HL-60/S4 treated with phorbol 12-myristate 13-acetate at 8.2 ng/mL for 4 days and 3 days (cell line): ENCODE data around the gene BOLA2.
"Not testable (repeated sequence)": the region's sequence is repeated elsewhere in the genome, so short reads cannot be mapped to it uniquely, and the experiment has no call there.

Experiments used
- in situ Hi-C: fragments of 300-500 bp; cut with MboI; formaldehyde crosslinking; loops from 2 replicates; pipeline ENCODE4 v1.15.0; 2022; ENCODE audit warnings: low sequenced_read_pairs

BOLA2 gene

GRCh38 chr16:29454269-29454668, at the start of gene BOLA2, which contains the start of gene SLX1B:
TSS of gene BOLA2 (minus strand) at chr16:29454351. CDS start at chr16:29454253, 98 bp downstream.
TSS of gene SLX1B (plus strand) at chr16:29454533.
- in situ Hi-C loops: not testable (repeated sequence)

DNA sequence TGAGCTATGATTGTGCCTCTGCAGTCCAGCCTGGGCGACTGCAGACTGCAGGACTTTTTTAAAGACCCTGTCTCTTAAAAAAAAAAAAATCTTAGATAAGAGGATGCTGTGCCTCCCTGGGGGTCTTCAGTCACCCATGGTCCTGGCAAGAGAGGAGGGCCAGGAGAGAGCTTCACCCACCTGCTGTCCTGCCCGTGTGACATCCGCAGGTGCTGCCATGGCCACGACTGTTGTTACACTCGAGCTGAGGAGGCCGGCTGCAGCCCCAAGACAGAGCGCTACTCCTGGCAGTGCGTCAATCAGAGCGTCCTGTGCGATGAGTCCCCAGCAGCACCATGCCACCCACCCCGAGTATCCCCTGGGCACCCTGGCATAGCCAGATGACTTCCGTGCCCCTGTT, 28.1 kb upstream of the BOLA2 start:
- in situ Hi-C loops: not testable (repeated sequence)

GRCh38 chr16:29472065-29472464, 17.9 kb upstream of the BOLA2 start:
- in situ Hi-C loops: not testable (repeated sequence)

DNA sequence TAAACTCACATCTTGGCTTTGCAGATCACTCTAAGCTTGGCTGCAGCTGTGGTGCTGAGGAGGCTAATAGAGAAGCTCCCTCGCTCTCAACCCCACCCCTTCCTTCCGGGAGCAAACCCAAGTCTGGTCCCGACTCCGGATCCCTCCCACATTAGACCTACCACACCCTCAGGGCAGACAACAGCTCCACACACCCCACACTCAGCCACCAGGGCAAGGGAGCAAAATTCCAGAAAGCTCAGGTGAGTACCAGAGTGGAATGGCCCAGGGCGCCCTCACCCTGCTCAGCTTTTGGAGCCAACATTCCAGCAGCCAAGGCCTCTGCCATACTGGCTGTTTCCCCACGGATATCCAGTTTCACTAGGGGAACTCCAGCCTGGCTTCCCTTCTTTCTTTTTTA, 15.5 kb upstream of the BOLA2 start:
- in situ Hi-C loops: not testable (repeated sequence)

- in situ Hi-C loops: not testable (repeated sequence)
Measured at GRCh38 chr16:29467654-29468366, 13.7 kb upstream of the BOLA2 start.

DNA sequence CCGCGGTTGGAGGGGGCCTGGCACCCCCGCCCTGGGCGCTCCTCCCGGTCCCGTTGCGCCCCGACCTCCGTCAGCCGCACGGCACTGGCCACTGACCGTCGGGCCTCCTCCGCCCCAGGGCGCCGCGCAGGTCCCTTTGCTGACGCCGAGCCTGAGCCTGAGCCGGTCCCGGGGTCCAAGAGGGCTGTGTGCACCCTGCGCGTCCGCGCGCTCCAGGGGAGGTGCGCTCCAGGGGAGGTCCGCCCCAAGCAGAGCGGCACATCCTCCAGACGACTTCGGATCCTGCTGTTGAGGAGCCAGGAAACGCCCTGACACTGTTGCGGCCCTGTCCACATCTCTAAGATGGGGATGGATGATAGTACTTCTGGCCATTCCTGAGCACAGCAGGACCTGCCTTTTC, 12.8 kb upstream of the BOLA2 start:
- in situ Hi-C loops: not testable (repeated sequence)

DNA sequence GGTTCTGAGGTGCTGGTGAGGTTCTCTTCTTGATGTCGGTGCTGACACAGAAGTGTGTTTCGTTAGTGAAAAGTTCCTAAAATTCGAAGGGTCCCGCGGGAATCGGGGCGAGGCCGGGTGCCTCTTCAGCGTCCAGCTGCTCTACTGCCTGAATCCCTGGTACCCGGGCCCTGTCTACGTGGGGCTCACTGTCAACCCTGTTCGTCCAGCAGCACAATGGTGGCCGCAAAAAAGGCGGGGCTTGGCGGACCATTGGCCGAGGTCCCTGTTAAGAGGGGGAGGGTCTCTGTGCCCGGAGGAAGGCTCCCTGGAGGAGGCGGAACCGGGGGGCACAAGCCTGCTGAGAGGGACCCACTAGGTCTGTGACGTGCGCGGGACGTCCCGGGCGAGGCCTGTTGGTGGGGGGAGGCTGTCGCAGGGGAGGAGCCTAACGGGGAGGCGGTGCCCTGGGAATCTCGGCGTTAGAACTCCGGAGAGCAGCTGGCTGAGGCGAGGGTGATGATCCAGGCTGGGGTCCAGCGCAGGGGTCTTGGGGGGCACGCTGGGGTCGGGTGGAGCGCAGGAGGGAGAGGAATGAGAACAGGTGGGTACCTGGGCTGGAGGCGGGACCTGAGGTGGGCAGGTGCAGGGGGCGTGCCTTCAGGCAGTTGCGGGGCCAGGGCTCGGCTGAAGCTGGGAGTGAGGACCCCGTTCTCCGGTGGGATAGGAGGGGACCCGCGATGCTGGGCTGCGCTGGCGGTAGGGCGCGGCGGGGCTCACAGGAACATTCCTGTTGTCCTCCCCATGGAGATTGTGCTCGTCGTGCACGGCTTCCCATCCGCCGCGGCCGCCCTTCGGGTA, 12.1 kb upstream of the BOLA2 start:
- in situ Hi-C loops: not testable (repeated sequence)

GRCh38 chr16:29460647-29461030, 6.5 kb upstream of the BOLA2 start:
- in situ Hi-C loops: not testable (repeated sequence)

- in situ Hi-C loops: not testable (repeated sequence)
Measured at GRCh38 chr16:29459706-29460646, 5.8 kb upstream of the BOLA2 start, which contains the start of gene SULT1A4. TSS of gene SULT1A4 (plus strand) at chr16:29459913. CDS start at chr16:29461386, 1,473 bp downstream.

DNA sequence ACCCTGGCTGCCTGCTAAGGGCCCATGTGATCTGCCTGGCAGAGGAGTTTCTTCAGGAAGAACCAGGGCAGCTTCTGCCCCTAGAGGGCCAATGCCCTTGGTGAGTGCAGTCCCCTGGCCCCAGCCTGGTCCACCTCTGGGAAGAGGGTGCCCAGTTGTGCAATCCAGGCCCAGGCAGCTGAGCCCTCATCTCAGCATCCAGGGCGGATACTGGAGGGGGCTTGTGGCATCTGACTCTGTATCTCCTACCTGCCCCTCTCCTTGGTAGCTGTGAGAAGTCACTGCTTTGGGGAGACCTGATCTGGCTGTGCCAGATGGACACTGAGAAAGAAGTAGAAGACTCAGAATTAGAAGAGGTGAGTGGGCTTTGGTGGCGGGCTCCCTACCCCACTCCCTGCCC, 3.5 kb upstream of the BOLA2 start:
- in situ Hi-C loops: not testable (repeated sequence)

DNA sequence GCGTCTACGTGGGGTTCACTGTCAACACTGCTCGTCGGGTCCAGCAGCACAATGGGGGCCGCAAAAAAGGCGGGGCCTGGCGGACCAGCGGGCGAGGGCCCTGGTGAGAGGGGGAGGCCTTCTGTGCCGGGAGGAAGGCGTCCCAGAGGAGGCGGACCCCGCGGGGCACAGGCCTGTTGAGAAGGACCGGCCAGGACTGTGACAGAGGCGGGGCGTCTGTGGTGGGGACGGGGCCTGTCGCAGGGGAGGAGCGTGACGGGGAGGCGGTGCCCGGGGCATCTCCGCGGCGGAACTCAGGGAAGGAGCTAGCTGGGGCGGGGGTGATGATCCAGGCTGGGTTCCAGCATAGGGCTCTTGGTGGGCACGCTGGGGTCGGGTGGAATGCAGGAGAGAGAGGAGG, 677 bp upstream of the BOLA2 start:
- in situ Hi-C loops: not testable (repeated sequence)

- in situ Hi-C loops: not testable (repeated sequence)
Measured at GRCh38 chr16:29453754-29454153, 397 bp downstream of the BOLA2 start.

DNA sequence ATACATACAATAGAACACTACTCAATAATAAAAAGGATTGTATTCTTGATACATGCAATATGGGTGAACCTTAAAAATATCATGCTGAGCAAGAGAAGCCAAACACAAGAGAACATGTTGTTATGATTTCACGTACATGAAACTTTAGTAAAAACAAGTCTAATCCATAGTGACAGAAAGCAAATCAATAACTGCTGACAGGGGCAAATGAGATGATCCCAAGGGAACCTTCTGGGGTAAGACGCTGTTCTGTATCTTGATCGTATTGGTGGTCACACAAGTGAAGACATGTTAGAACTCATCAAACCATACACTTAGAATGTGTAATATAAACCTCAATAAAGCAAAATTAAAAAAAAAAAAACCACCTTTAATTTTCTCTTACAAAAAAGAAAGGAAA, 28.8 kb downstream of the BOLA2 start:
- in situ Hi-C loops: not testable (repeated sequence)

- in situ Hi-C loops: not testable (repeated sequence)
Measured at GRCh38 chr16:29423587-29423986, 30.6 kb downstream of the BOLA2 start.

DNA sequence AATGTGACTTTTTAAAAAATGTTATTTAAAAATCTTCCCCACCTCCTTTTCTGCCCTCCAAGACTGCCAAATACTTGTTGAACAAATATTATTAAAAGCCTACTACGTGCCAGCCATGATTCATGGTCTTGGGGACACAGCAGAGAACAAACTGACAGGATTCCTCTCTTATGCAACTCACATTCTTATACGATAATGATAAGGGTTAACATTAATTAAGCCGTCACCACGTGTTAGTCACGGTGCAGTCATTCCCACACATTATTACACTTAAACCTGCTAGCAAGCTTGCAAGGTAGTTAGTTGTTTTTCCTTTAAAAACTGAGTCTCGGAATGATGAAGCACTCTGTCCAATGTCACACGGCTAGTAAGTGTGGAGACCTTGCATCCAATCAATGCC, 48.9 kb downstream of the BOLA2 start:
- in situ Hi-C loops: not testable (repeated sequence)
